ENCODE results near the gene RAB3IL1.

DNA sequence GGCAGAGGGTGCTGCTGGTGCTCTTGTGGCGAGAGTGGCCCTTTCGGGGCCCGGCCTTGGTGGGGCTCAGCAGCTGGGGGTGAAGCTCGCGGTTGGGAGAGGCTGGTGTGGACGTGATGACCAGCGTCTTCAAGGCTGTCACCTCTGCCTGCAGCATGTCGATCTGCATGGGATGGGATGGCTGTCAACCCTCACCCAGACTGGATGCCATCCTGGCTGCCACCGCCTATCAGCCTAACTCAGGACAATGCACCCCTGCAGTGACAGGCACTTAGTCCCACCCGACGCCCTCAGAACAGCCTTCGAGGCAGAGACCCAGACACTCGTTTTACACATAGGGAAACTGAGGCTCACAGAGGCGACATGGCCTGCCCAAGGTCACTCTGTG, 10.8 kb downstream of the RAB3IL1 start:
- TF ChIP-seq, protein P1, sequence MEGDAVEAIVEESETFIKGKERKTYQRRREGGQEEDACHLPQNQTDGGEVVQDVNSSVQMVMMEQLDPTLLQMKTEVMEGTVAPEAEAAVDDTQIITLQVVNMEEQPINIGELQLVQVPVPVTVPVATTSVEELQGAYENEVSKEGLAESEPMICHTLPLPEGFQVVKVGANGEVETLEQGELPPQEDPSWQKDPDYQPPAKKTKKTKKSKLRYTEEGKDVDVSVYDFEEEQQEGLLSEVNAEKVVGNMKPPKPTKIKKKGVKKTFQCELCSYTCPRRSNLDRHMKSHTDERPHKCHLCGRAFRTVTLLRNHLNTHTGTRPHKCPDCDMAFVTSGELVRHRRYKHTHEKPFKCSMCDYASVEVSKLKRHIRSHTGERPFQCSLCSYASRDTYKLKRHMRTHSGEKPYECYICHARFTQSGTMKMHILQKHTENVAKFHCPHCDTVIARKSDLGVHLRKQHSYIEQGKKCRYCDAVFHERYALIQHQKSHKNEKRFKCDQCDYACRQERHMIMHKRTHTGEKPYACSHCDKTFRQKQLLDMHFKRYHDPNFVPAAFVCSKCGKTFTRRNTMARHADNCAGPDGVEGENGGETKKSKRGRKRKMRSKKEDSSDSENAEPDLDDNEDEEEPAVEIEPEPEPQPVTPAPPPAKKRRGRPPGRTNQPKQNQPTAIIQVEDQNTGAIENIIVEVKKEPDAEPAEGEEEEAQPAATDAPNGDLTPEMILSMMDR (IDR thresholded peaks at IDR 0.05), result no peak
- TF ChIP-seq POLR2A (IDR thresholded peaks at IDR 0.05), result no peak
